Trophoblast cell (in vitro differentiated cells and primary cell): ENCODE data around the gene TMED7.

ENCODE experiments used
- DNase-seq, 2 donors: peaks; one replicate each; pipeline ENCODE4 v3.0.0-alpha.2; 2016
- H2AFZ ChIP-seq: 2 replicates; pipeline ENCODE4 v1.6.1; 2013; ENCODE audit warnings: low read length, moderate library complexity, mild to moderate bottlenecking; ENCODE audit not compliant: insufficient read depth, poor library complexity
- H2AK5ac ChIP-seq: 2 replicates; pipeline ENCODE4 v1.6.1; 2013; ENCODE audit warnings: mild to moderate bottlenecking, low read length
- H2BK120ac ChIP-seq: 2 replicates; pipeline ENCODE4 v1.6.1; 2013; ENCODE audit warnings: low read length, mild to moderate bottlenecking, moderate library complexity; ENCODE audit not compliant: insufficient read depth, poor library complexity
- H2BK12ac ChIP-seq: 2 replicates; pipeline ENCODE4 v1.6.1; 2013; ENCODE audit warnings: mild to moderate bottlenecking, low read length, moderate library complexity
- H2BK5ac ChIP-seq: 2 replicates; pipeline ENCODE4 v1.6.1; 2013; ENCODE audit warnings: low read length, low read depth, moderate library complexity, mild to moderate bottlenecking; ENCODE audit not compliant: poor library complexity
- H3K14ac ChIP-seq: 2 replicates; pipeline ENCODE4 v1.6.1; 2013; ENCODE audit warnings: mild to moderate bottlenecking, low read length
- H3K18ac ChIP-seq: 2 replicates; pipeline ENCODE4 v1.6.1; 2013; ENCODE audit warnings: mild to moderate bottlenecking, low read length
- H3K23ac ChIP-seq: 2 replicates; pipeline ENCODE4 v1.6.1; 2013; ENCODE audit warnings: low read length
- H3K27ac ChIP-seq: 2 replicates; pipeline ENCODE4 v1.5.1; 2013; ENCODE audit warnings: low read depth, mild to moderate bottlenecking, inconsistent platforms, low read length, moderate library complexity
- H3K27me3 ChIP-seq: 2 replicates; pipeline ENCODE4 v1.6.1; 2013; ENCODE audit warnings: inconsistent platforms, mild to moderate bottlenecking, low read length, moderate library complexity; ENCODE audit not compliant: insufficient read depth
- H3K36me3 ChIP-seq, 2 experiments: 1 replicate in 1 of 2; 2 replicates in 1 of 2; pipeline ENCODE4 v1.6.1; 2013; ENCODE audit warnings: low read length in 2 of 2, mild to moderate bottlenecking in 2 of 2, moderate library complexity in 1 of 2; ENCODE audit not compliant: insufficient read depth in 2 of 2, control insufficient read depth in 1 of 2
- H3K4ac ChIP-seq: 2 replicates; pipeline ENCODE4 v1.6.1; 2013; ENCODE audit warnings: low read depth, mild to moderate bottlenecking, low read length, moderate library complexity
- H3K4me1 ChIP-seq, 2 experiments: 1 replicate in 1 of 2; 2 replicates in 1 of 2; pipeline ENCODE4 v1.6.1; 2013; ENCODE audit warnings: low read length in 2 of 2, mild to moderate bottlenecking in 2 of 2, moderate library complexity in 1 of 2; ENCODE audit not compliant: insufficient read depth in 2 of 2, control insufficient read depth in 1 of 2
- H3K4me2 ChIP-seq: 2 replicates; pipeline ENCODE4 v1.6.1; 2013; ENCODE audit warnings: inconsistent platforms, mild to moderate bottlenecking, low read length, moderate library complexity
- H3K4me3 ChIP-seq: 2 replicates; pipeline ENCODE4 v1.5.1; 2013; ENCODE audit warnings: mild to moderate bottlenecking, low read depth, low read length, inconsistent platforms
- H3K79me1 ChIP-seq: one replicate; pipeline ENCODE4 v1.6.1; 2013; ENCODE audit warnings: low read length
- H3K79me2 ChIP-seq: 2 replicates; pipeline ENCODE4 v1.6.1; 2013; ENCODE audit warnings: low read length, mild to moderate bottlenecking; ENCODE audit not compliant: control insufficient read depth, insufficient read depth, poor library complexity
- H3K9ac ChIP-seq: 2 replicates; pipeline ENCODE4 v1.6.1; 2013; ENCODE audit warnings: mild to moderate bottlenecking, low read length
- H3K9me3 ChIP-seq: 2 replicates; pipeline ENCODE4 v1.6.1; 2013; ENCODE audit warnings: low read depth, mild to moderate bottlenecking, control low read depth, inconsistent platforms, low read length; ENCODE audit not compliant: insufficient read depth
- H4K12ac ChIP-seq: 2 replicates; pipeline ENCODE4 v1.6.1; 2013; ENCODE audit warnings: low read depth, mild to moderate bottlenecking, low read length, moderate library complexity
- H4K8ac ChIP-seq: 2 replicates; pipeline ENCODE4 v1.6.1; 2013; ENCODE audit warnings: low read depth, mild to moderate bottlenecking, low read length, moderate library complexity
- H4K91ac ChIP-seq: one replicate; pipeline ENCODE4 v1.6.1; 2013; ENCODE audit warnings: low read depth, mild to moderate bottlenecking, low read length, moderate library complexity
- WGBS: extraction: QIAGEN DNeasy Blood & Tissue Kit; methylation state at CpG from one replicate; pipeline ENCODE4 v1.1.7; 2013; ENCODE audit warnings: missing lambda C conversion rate; ENCODE audit not compliant: insufficient read length, insufficient coverage; ENCODE audit errors: extremely low coverage; 5-methylcytosine and 5-hydroxymethylcytosine counted together

The TMED7 gene

DNA sequence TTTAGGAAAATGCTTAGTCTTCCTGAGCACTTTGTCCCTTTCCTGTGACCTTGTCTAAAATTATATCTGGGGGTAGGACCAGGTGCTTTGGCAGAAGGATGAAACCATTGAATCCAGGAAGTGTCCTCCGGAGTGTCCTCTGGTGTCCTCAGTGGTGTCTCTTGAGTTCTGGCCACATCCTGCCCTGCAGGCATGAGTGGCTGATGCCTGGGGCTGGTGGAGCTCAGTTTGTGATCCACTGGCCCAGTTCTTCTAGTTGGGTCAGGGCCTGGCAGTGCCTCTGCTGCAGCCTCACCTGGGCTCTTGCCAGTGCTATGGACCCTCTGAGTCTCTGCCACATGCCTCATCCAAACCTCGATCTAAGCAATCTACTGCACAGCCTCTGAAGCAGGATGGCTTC, 14.4 kb upstream of the TMED7 start:
- Histone ChIP-seq H2AFZ (no peak overlapping the region), H3K79me1 (no peaks in the 10 kb centered on the region), H2BK120ac (no peak overlapping the region), H3K9me3 (no peaks in the 10 kb centered on the region), H4K8ac (no peak overlapping the region), H3K14ac (no peak overlapping the region), H3K4me2 (no peak overlapping the region), H3K27ac (no peak overlapping the region), H4K91ac (no peak overlapping the region), H3K18ac (no peak overlapping the region), H4K12ac (no peak overlapping the region), H3K36me3 (no peaks in the 10 kb centered on the region), H2AK5ac (no peak overlapping the region), H3K4me1 (no peaks in the 10 kb centered on the region), H3K27me3 (no peaks in the 10 kb centered on the region), H2BK12ac (no peak overlapping the region), H3K9ac (no peak overlapping the region), H3K23ac (no peak overlapping the region), H3K79me2 (no peaks in the 10 kb centered on the region), H3K4ac (no peak overlapping the region), H2BK5ac (no peak overlapping the region), H3K4me3 (no peak overlapping the region)
- no peak for DNase-seq
- WGBS = no CpG with 5 or more reads among the region's 2 CpGs

DNA sequence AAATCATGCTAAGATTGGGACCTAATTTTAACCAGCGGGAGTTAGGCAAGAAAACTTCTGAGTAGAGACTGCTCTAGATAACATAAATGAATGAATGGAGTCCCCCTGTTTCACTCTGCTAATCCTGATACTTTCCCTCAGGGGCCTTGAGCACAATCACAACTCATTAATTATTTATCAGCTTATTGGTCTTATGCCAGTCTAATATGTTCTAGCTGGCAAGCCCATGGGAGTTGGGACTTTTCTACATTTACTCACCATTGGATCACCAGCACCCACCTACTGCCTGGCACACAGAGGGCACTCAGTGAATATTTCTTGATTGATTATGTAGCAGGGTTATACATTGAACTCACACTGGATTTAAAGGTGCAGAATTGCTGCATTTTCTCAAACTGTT, 13.5 kb upstream of the TMED7 start:
- H2BK5ac ChIP-seq = no peak overlapping the region
- H2BK12ac ChIP-seq = no peak overlapping the region
- no peak overlapping the region for H3K4me3 ChIP-seq
- no peak overlapping the region for H3K18ac ChIP-seq
- no peaks in the 10 kb centered on the region for H3K79me1 ChIP-seq
- H4K12ac ChIP-seq = no peak overlapping the region
- H2BK120ac ChIP-seq = no peak overlapping the region
- H3K23ac ChIP-seq = no peak overlapping the region
- H3K4me2 ChIP-seq = no peak overlapping the region
- no peak overlapping the region for H4K8ac ChIP-seq
- no peaks in the 10 kb centered on the region for H3K36me3 ChIP-seq
- H2AFZ ChIP-seq = no peak overlapping the region
- no peaks in the 10 kb centered on the region for H3K9me3 ChIP-seq
- no peaks in the 10 kb centered on the region for H3K4me1 ChIP-seq
- no peak overlapping the region for H4K91ac ChIP-seq
- H3K14ac ChIP-seq = no peak overlapping the region
- H3K27me3 ChIP-seq = no peaks in the 10 kb centered on the region
- H3K9ac ChIP-seq = no peak overlapping the region
- WGBS = no CpG with 5 or more reads among the region's 1 CpG
- no peak overlapping the region for H3K27ac ChIP-seq
- H3K4ac ChIP-seq = no peak overlapping the region
- no peak for DNase-seq
- no peaks in the 10 kb centered on the region for H3K79me2 ChIP-seq
- H2AK5ac ChIP-seq = no peak overlapping the region

DNA sequence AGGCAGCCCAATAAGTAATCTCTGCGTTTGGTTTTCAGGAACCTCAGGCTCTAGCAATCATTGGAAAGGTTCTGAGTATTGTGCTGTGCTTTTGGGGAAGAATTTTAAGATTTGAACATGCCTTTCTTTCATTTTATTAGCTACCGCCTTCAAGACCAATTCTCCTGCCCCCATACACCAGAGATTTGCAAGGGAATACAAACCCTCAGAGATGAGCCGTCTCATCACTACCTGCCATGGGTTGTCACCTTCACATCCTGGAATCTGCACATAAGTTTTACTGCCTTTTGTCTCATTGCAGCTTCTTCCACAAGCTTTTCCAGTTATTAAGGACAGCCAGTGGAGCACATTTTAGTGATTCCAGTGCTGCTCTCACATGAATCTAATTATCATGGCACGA, 11.7 kb upstream of the TMED7 start:
- Histone ChIP-seq H3K36me3 (no peaks in the 10 kb centered on the region), H3K4me2 (no peak overlapping the region), H2AK5ac (no peak overlapping the region), H2BK5ac (no peak overlapping the region), H2BK120ac (no peak overlapping the region), H3K9me3 (no peaks in the 10 kb centered on the region), H2BK12ac (no peak overlapping the region), H3K14ac (no peak overlapping the region), H3K79me2 (no peaks in the 10 kb centered on the region), H3K4me3 (no peak overlapping the region), H2AFZ (no peak overlapping the region), H3K23ac (no peak overlapping the region), H3K79me1 (no peaks in the 10 kb centered on the region), H3K4me1 (no peaks in the 10 kb centered on the region), H3K27me3 (no peaks in the 10 kb centered on the region), H3K4ac (no peak overlapping the region), H4K8ac (no peak overlapping the region), H3K27ac (no peak overlapping the region), H3K18ac (no peak overlapping the region), H3K9ac (no peak overlapping the region), H4K12ac (no peak overlapping the region), H4K91ac (no peak overlapping the region)
- no CpG with 5 or more reads among the region's 4 CpGs for WGBS
- DNase-seq = no peak

DNA sequence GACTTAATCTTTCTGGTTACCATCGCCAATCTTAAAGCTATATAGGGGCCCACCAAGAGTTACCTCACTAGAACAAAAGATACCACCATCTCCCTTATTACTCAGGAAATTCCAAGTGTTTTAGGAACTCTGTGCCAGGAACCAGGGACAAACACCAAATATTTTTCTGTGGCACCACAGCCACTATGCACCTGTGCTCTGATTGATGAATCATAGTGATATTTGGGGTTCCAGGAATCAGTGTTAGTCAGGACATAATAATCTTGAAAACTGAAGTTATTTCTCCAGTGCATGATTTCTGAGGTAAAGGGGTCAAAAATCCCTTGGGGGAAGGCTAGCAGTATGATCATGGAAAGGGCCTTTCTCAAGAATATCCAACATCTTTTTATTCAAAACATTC, 10.2 kb upstream of the TMED7 start:
- Histone ChIP-seq H3K27ac (no peak overlapping the region), H3K79me1 (no peaks in the 10 kb centered on the region), H3K18ac (no peak overlapping the region), H3K4me2 (no peak overlapping the region), H3K4me3 (no peak overlapping the region), H2AFZ (no peak overlapping the region), H2AK5ac (no peak overlapping the region), H3K14ac (no peak overlapping the region), H4K8ac (no peak overlapping the region), H2BK120ac (no peak overlapping the region), H3K36me3 (no peaks in the 10 kb centered on the region), H3K23ac (no peak overlapping the region), H3K4ac (no peak overlapping the region), H4K12ac (no peak overlapping the region), H2BK5ac (no peak overlapping the region), H3K9me3 (no peaks in the 10 kb centered on the region), H3K4me1 (no peaks in the 10 kb centered on the region), H2BK12ac (no peak overlapping the region), H3K9ac (no peak overlapping the region), H3K27me3 (no peaks in the 10 kb centered on the region), H3K79me2 (no peaks in the 10 kb centered on the region), H4K91ac (no peak overlapping the region)
- no CpG with 5 or more reads among the region's 1 CpG for WGBS
- no peak for DNase-seq
